AG04449 (cell line): ENCODE data around the gene FANCE.

ENCODE experiments used
- CTCF ChIA-PET: fragments of 350-600 bp; formaldehyde crosslinking; extraction: SDS; loops from one replicate; lab custom pipeline; 2021; ENCODE audit warnings: antibody characterized with exemption; lab: Yijun Ruan, JAX
- POLR2A ChIA-PET: fragments of 400-600, 350-600 bp; formaldehyde crosslinking; extraction: SDS; loops from one replicate; lab custom pipeline; 2020; ENCODE audit warnings: antibody characterized with exemption, inconsistent platforms; lab: Yijun Ruan, JAX
- DNase-seq: peaks from one replicate; pipeline ENCODE4 v3.0.0-alpha.2; 2010; ENCODE audit warnings: low read depth, low spot score
- H3K4me3 ChIP-seq: 2 replicates; pipeline ENCODE4 v1.5.1; 2011; ENCODE audit warnings: low read depth, mild to moderate bottlenecking, control low read depth, low read length
- CTCF ChIP-seq: IDR thresholded peaks from one replicate; pipeline ENCODE4 v1.5.1; 2011; ENCODE audit warnings: mild to moderate bottlenecking, moderate library complexity, low read length, control low read depth, inconsistent platforms; ENCODE audit not compliant: insufficient read depth; ENCODE audit errors: missing control alignments

Gene FANCE

GRCh38 chr6:35410131-35410530 lies 42.0 kb upstream of the FANCE start:
- no peak for DNase-seq
- ChIA-PET CTCF (interaction anchor here (4.4 to 25.2 kb wide), 3 partner anchors 8 to 67 kb away, joined by 23 to 349 read pairs (median 93); partner anchors contain the start of genes FANCE and PPARD), POLR2A (no interaction called here)
- H3K4me3 ChIP-seq: no peak overlapping the region
- no peak for TF ChIP-seq CTCF

GRCh38 chr6:35411066-35411465 lies 41.1 kb upstream of the FANCE start:
- ChIA-PET CTCF (interaction anchor here (0.9 to 25.2 kb wide), 6 partner anchors 9 to 69 kb away, joined by 3 to 349 read pairs (median 7); partner anchors contain the start of genes FANCE and PPARD), POLR2A (no interaction called here)
- H3K4me3 ChIP-seq: no peak overlapping the region
- DNase-seq: no peak
- no peak for TF ChIP-seq CTCF

- TF ChIP-seq CTCF: no peak
- POLR2A ChIA-PET: no interaction called here
- CTCF ChIA-PET: interaction anchor here (1.1 to 25.2 kb wide), 4 partner anchors 8 to 70 kb away, joined by 3 to 349 read pairs (median 7); partner anchors contain the start of genes FANCE and PPARD
These were observed 40.0 kb upstream of the FANCE start for GRCh38 chr6:35412102-35412501.

GRCh38 chr6:35413911-35414310 lies 38.2 kb upstream of the FANCE start:
- DNase-seq: no peak
- no peak for TF ChIP-seq CTCF
- CTCF ChIA-PET: interaction anchor here (1.5 to 25.2 kb wide), 9 partner anchors 7 to 147 kb away, joined by 3 to 349 read pairs (median 15); partner anchors contain the start of genes FANCE and PPARD

More at GRCh38 chr6:35412102-35412501, 40.0 kb upstream of the FANCE start:
- no peak overlapping the region for H3K4me3 ChIP-seq
- DNase-seq: no peak

GRCh38 chr6:35415065-35415891 lies 36.9 kb upstream of the FANCE start:
- ChIA-PET CTCF (interaction anchor here (0.6 to 25.2 kb wide), 32 partner anchors 9 to 166 kb away, joined by 3 to 349 read pairs (median 6); partner anchors contain the start of genes DEF6, FANCE, PPARD and RPL10A), POLR2A (interaction anchor here (0.6 to 1.3 kb wide), 2 partner anchors 12 to 77 kb away, joined by 3 to 4 read pairs; no protein-coding TSS in a partner anchor)
- peak; percentile 68 for TF ChIP-seq CTCF
- no peak overlapping the region for H3K4me3 ChIP-seq
- DNase-seq: peak; percentile 69

More at GRCh38 chr6:35413911-35414310, 38.2 kb upstream of the FANCE start:
- H3K4me3 ChIP-seq: no peak overlapping the region
- POLR2A ChIA-PET: no interaction called here
